ENCODE results near the gene CYGB.

GRCh38 chr17:76541739-76542454, 4.4 kb upstream of the CYGB start:
- TF ChIP-seq, protein P1, sequence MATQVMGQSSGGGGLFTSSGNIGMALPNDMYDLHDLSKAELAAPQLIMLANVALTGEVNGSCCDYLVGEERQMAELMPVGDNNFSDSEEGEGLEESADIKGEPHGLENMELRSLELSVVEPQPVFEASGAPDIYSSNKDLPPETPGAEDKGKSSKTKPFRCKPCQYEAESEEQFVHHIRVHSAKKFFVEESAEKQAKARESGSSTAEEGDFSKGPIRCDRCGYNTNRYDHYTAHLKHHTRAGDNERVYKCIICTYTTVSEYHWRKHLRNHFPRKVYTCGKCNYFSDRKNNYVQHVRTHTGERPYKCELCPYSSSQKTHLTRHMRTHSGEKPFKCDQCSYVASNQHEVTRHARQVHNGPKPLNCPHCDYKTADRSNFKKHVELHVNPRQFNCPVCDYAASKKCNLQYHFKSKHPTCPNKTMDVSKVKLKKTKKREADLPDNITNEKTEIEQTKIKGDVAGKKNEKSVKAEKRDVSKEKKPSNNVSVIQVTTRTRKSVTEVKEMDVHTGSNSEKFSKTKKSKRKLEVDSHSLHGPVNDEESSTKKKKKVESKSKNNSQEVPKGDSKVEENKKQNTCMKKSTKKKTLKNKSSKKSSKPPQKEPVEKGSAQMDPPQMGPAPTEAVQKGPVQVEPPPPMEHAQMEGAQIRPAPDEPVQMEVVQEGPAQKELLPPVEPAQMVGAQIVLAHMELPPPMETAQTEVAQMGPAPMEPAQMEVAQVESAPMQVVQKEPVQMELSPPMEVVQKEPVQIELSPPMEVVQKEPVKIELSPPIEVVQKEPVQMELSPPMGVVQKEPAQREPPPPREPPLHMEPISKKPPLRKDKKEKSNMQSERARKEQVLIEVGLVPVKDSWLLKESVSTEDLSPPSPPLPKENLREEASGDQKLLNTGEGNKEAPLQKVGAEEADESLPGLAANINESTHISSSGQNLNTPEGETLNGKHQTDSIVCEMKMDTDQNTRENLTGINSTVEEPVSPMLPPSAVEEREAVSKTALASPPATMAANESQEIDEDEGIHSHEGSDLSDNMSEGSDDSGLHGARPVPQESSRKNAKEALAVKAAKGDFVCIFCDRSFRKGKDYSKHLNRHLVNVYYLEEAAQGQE (IDR thresholded peaks at IDR 0.05; ENCODE audit: insufficient read depth in 1 of 2, low read depth in 2 of 2, low read length in 2 of 2): no peak
- TF ChIP-seq FOXP2 (optimal IDR thresholded peaks at IDR 0.05; ENCODE audit: borderline replicate concordance, extremely low read depth, extremely low read length, insufficient read depth): no peak
- no peak for TF ChIP-seq TAF1 (IDR thresholded peaks at IDR 0.05; ENCODE audit: borderline replicate concordance, insufficient read depth, low read length)
- no peak for TF ChIP-seq POLR2AphosphoS5 (IDR thresholded peaks at IDR 0.05; ENCODE audit: low read depth, low read length)
- no peak for TF ChIP-seq SIN3A (IDR thresholded peaks at IDR 0.05; ENCODE audit: borderline replicate concordance, insufficient read depth, low read length)
